Measurements from ENCODE around the gene BABAM2. TPM values are rescaled to one million over a fixed set of nuclear protein-coding genes. Genes with fewer than 3 reads are reported as not detected.

Gene BABAM2
- total RNA-seq, 3 donors from 2014 or later (not counting 1 experiment from before 2014, with no cell fraction given): 54.6 to 66.1 (median 59.5) TPM

DNA sequence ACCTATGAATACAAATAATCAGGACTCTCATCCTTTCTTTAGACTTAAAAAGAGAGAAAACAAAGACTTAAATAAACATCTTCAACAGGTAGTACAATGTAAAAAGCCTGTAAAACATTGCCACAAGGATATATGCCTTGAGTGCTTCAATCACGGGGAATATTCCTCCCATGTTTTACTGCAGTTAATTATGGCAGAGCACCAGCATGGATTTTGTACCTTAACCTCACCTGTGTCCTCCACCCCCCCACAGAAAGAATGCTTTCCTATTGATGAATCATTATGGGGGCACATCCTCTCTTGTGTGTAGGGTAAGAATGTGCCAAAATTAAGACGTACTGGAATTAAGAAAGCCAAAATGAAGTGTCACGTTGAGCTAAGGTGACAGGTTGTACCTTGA, 312.2 kb downstream of the BABAM2 start:
- Mint-ChIP-seq H3K36me3 (no peaks in the 10 kb centered on the region), H3K4me3 (no peak overlapping the region), H3K27me3 (ENCODE audit: low read depth in 2 of 2) (no peaks in the 10 kb centered on the region), H3K9me3 (no peaks in the 10 kb centered on the region), H3K27ac (no peak overlapping the region), H3K4me1 (peaks cover 0 to under 1% of the 10 kb centered on the region in 2 donors)
- 93% methylated on average over 3 of the region's 3 CpGs for WGBS (ENCODE audit: insufficient coverage)
- DNase-seq (no peak), ATAC-seq (no peak)
- no peaks in the 10 kb centered on the region for H3K9me3 ChIP-seq (ENCODE audit: control insufficient read depth, insufficient read depth, low read length)
- intact Hi-C loops (cut with micrococcal nuclease): no loop called here
- no peaks in the 10 kb centered on the region for H3K27me3 ChIP-seq (ENCODE audit: control insufficient read depth, insufficient read depth, low read length)
- no peaks in the 10 kb centered on the region for H3K36me3 ChIP-seq (ENCODE audit: control insufficient read depth, insufficient read depth, low read length)
- H3K4me1 ChIP-seq (ENCODE audit: control insufficient read depth, insufficient read depth, low read length): no peaks in the 10 kb centered on the region
- no peak overlapping the region for H3K27ac ChIP-seq (ENCODE audit: low read length)
- no peak overlapping the region for H3K4me3 ChIP-seq (ENCODE audit: low read length)
- no peak for TF ChIP-seq CTCF (IDR thresholded peaks at IDR 0.05)

DNA sequence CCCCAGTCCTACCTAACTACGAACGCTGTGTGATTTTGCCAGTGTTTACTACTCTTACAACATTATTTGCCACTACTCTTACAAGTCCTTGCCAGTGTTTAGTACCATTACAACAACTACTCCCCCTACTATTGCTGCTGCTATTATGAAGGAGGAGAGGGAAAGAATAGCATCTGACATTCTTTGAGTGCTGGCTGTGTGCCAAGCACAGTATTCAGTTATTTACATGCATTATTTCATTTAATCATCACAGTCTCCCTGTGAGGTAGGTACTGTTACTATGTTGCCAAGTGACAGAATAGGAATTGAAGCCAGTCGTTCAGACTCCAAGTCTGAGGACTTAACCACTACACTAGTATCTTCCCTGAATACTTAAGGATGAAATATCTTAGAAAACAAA, 316.2 kb downstream of the BABAM2 start:
- DNase-seq (no peak), ATAC-seq (no peak)
- Histone ChIP-seq H3K36me3 (ENCODE audit: control insufficient read depth, insufficient read depth, low read length) (no peaks in the 10 kb centered on the region), H3K9me3 (ENCODE audit: control insufficient read depth, insufficient read depth, low read length) (no peaks in the 10 kb centered on the region), H3K27me3 (ENCODE audit: control insufficient read depth, insufficient read depth, low read length) (no peaks in the 10 kb centered on the region), H3K27ac (ENCODE audit: low read length) (no peak overlapping the region), H3K4me3 (ENCODE audit: low read length) (no peak overlapping the region), H3K4me1 (ENCODE audit: control insufficient read depth, insufficient read depth, low read length) (no peaks in the 10 kb centered on the region)
- Mint-ChIP-seq H3K27me3 (ENCODE audit: low read depth in 2 of 2) (no peaks in the 10 kb centered on the region), H3K36me3 (no peaks in the 10 kb centered on the region), H3K4me1 (peaks cover 8% of the 10 kb centered on the region in 2 donors), H3K9me3 (no peaks in the 10 kb centered on the region), H3K4me3 (no peak overlapping the region), H3K27ac (no peak overlapping the region)
- intact Hi-C loops (cut with micrococcal nuclease): no loop called here
- 98% methylated on average over 3 of the region's 3 CpGs for WGBS (ENCODE audit: insufficient coverage)
- TF ChIP-seq CTCF (IDR thresholded peaks at IDR 0.05): no peak

DNA sequence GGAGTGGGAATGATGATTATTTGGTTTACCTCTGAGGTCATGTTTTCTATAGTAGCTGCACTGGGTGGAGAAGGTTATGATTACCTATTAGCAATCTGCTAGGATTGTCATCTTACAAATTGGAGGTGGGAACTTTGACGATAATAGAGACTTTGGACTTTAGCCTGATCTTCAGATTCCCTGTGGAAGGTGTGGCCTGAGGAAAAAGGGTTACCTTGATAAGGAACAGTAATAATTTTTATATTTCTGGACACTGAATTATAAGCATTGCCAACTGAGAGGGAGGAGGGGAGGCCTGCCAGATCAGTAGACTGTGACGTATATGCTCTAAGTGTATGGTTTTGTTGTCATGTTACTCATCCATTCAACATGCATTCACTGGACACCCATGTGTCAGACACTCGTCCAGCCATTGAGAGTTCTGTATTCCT, 318.7 kb downstream of the BABAM2 start:
- TF ChIP-seq CTCF (IDR thresholded peaks at IDR 0.05): no peak
- H3K4me1 ChIP-seq (ENCODE audit: control insufficient read depth, insufficient read depth, low read length): no peaks in the 10 kb centered on the region
- no peak overlapping the region for H3K27ac Mint-ChIP-seq
- no peaks in the 10 kb centered on the region for H3K36me3 ChIP-seq (ENCODE audit: control insufficient read depth, insufficient read depth, low read length)
- no peak for DNase-seq
- H3K27me3 ChIP-seq (ENCODE audit: control insufficient read depth, insufficient read depth, low read length): no peaks in the 10 kb centered on the region
- intact Hi-C loops (cut with micrococcal nuclease): no loop called here
- H3K4me3 Mint-ChIP-seq: no peak overlapping the region
- ATAC-seq: no peak
- H3K27ac ChIP-seq (ENCODE audit: low read length): no peak overlapping the region
- peaks cover 8% of the 10 kb centered on the region in 2 donors for H3K4me1 Mint-ChIP-seq
- no peaks in the 10 kb centered on the region for H3K27me3 Mint-ChIP-seq (ENCODE audit: low read depth in 2 of 2)
- no peaks in the 10 kb centered on the region for H3K9me3 ChIP-seq (ENCODE audit: control insufficient read depth, insufficient read depth, low read length)
- no peaks in the 10 kb centered on the region for H3K9me3 Mint-ChIP-seq
- WGBS (ENCODE audit: insufficient coverage): 100% methylated on average over 2 of the region's 3 CpGs
- H3K36me3 Mint-ChIP-seq: no peaks in the 10 kb centered on the region
- H3K4me3 ChIP-seq (ENCODE audit: low read length): no peak overlapping the region

- no peak for DNase-seq
- H3K27ac Mint-ChIP-seq: peak overlapping the region; percentile 2 to 13
- ATAC-seq: no peak
- H3K27me3 Mint-ChIP-seq (ENCODE audit: low read depth in 2 of 2): no peaks in the 10 kb centered on the region
- intact Hi-C loops (cut with micrococcal nuclease): no loop called here
- Histone ChIP-seq H3K27ac (ENCODE audit: low read length) (no peak overlapping the region), H3K9me3 (ENCODE audit: control insufficient read depth, insufficient read depth, low read length) (no peaks in the 10 kb centered on the region), H3K27me3 (ENCODE audit: control insufficient read depth, insufficient read depth, low read length) (no peaks in the 10 kb centered on the region), H3K4me1 (ENCODE audit: control insufficient read depth, insufficient read depth, low read length) (no peaks in the 10 kb centered on the region), H3K36me3 (ENCODE audit: control insufficient read depth, insufficient read depth, low read length) (no peaks in the 10 kb centered on the region), H3K4me3 (ENCODE audit: low read length) (no peak overlapping the region)
- H3K4me3 Mint-ChIP-seq: no peak overlapping the region
- no peak for TF ChIP-seq CTCF (IDR thresholded peaks at IDR 0.05)
- H3K9me3 Mint-ChIP-seq: no peaks in the 10 kb centered on the region
- H3K36me3 Mint-ChIP-seq: no peaks in the 10 kb centered on the region
- H3K4me1 Mint-ChIP-seq: peaks cover 8% of the 10 kb centered on the region in 2 donors
Measured at GRCh38 chr2:28209864-28210263, 319.3 kb downstream of the BABAM2 start.
